Medulla oblongata (tissue), 1 donor: ENCODE data around the gene CHTF8.
"Not testable (repeated sequence)": the region's sequence is repeated elsewhere in the genome, so short reads cannot be mapped to it uniquely, and the experiment has no call there.

ENCODE experiments used
- DNase-seq: peaks from one replicate; pipeline ENCODE4 v3.0.0-alpha.2; 2015; ENCODE audit errors: extremely low spot score

CHTF8 gene

DNA sequence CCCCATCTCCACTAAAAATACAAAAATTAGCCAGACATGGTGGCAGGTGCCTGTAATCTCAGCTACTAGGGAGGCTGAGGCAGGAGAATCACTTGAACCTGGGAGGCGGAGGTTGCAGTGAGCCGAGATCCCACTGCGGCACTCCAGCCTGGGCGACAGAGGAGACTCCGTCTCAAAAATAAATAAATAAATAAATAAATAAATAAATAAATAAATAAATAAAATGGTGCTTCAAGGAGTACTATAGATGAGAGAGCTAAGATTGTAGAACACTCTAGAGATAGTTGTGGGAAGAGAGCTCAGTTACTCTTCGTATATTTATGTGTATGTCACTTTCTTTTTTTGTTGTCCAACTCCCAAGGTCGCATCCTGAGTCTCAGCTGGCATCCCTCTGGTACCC, 7.1 kb upstream of the CHTF8 start:
- not testable (repeated sequence) for DNase-seq

DNA sequence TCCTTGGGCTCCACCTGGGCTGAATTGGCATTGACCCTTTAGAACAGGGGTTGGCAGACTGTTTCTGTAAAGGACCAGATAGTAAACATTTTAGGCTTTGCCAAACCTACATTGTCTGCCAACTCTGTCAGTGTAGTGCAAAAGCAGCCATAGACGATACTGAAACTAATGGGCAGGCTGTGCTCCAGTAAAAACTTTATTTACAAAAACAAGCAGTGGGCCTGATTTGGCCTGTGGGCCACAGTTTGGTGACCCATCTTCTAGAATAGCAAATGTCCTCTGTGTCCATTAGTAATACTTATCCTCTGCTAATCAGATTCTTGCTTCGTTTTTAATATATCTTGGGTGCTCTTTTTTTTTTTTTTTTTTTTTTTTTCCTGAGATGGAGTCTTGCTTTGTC, 6.2 kb upstream of the CHTF8 start:
- DNase-seq: no peak

DNA sequence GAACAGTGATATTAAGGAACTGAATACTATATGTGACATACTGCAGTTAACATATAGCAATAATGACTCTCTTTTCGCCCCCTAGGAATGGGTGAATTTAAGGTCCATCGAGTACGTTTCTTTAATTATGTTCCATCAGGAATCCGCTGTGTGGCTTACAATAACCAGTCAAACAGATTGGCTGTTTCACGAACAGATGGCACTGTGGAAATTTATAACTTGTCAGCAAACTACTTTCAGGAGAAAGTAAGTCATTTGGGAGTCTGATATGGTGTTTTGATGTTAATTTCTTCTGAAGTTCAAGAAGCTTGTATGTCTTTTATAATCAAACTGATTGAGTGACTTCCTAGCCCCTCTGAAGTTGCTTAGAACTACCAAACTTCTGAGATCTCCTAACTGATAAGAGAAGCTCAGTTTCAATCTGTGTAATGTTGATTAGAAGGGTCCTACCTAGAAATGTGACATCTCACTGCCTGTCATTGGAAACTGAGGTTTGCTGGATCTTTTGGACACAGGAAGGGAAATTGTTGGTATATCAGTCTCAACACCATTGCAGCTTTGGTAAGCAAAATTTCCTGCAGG, 1.1 kb upstream of the CHTF8 start:
- no peak for DNase-seq

DNA sequence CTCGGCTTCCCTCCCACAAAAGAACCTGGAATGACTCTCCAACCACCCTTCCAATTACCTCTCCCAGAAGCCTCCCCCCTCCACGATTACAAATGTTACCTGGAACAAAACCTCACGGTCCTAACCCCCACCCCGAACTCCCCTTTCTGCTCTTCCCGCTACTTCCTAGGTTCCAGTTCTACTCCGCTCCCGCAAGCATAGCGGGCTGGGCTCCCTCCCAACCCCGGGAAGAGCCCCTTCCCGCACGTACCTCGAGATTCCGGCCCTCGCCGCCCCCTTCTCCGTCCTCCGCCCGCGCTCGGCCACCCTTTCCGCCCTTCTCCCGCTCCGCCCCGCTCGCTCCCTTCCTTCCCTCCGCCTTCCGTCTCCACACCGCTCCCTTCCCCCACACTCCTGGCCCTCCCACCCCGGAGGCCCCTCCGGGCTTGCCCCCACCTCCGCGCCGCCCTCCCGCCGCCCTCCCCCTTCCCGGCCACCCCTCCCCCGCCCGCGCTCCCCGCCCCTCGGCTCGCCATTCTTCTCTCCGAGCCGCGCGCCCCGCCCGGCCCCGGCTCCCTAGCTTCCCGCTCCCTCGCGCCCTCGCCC, 457 bp downstream of the CHTF8 start:
- peak; percentile 40 for DNase-seq

DNA sequence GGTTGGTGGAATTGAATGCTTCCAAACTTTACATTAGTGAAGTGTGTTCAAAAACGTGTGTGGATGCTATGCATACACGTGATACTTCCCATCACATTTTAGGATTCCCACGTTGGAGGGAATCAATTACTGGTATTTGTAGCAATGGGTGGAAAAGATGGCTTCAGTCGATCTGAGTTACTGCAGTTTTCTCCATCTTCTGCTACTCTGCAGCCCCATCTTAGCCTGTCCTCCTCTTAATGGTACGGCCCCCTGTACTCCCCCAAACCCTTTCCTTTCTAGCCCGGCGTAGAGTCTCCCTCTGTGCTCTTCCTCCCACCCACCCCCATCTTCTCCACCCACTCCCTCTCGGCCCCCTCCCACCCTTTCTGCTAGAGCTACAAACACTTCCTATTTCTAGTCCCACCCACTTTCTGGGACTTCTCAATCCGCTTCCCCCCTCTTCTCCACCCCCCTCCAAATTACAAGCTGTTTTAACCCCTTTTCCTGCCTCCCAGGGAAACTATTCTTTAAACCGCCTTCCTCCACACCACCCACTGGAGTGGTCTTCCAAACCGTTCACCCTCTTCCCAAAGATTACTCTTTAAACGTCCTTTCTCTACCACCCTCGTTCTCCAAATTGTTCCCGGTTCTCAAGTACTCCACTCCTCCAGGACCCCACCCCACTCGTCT, 1.1 kb downstream of the CHTF8 start:
- DNase-seq: peak; percentile 48

- DNase-seq: no peak
Observed at GRCh38 chr16:69130461-69130860, 1.9 kb downstream of the CHTF8 start.

GRCh38 chr16:69127966-69128510, 4.3 kb downstream of the CHTF8 start:
- DNase-seq: no peak

- not testable (repeated sequence) for DNase-seq
Observed at GRCh38 chr16:69126801-69127200, 5.6 kb downstream of the CHTF8 start.

DNA sequence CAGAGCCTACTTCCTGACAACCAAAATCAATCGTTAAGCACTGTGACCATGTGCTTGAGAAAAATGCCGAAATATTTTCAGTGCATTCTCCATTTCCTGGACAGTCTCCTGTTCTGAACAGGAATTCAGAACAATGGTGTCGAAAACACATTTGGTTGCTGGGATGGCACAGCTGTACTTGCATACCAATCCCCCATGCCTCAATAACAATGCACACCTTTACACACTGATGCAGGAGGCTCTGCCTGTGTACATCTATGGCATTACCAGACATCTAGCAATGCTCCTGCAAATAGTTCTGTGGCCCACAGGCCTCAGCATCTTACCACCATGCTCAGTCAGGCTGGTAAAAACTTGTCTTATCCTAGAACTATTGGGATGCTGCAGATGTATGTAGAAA, 6.2 kb downstream of the CHTF8 start:
- DNase-seq: no peak

- DNase-seq: not testable (repeated sequence)
Observed at GRCh38 chr16:69124961-69125360, 7.4 kb downstream of the CHTF8 start.

GRCh38 chr16:69124406-69124805, 8.0 kb downstream of the CHTF8 start:
- DNase-seq: not testable (repeated sequence)

- peak; percentile 77 for DNase-seq
Observed at GRCh38 chr16:69123910-69124309, 8.5 kb downstream of the CHTF8 start.

- DNase-seq: no peak
Observed at GRCh38 chr16:69120096-69120664, 12.2 kb downstream of the CHTF8 start.

DNA sequence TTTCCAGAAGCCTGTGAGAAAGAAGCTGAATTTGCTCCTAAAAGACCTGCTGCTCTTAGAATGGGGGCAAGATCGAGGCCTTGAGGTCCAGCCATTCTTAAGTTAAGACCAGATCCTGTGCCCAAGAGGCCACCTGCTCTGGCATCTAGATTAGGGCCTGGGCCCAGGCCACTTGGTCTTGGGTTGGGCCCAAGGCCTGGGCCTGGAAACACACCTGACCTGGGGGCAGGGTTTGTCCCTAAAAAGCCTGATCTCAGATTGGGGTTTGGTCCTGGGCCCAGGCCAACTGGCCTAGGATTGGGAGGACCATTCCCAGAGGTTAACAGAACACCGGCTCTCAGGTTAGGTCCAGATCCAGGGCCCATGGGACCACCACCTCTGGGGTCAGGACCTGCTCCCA, 12.9 kb downstream of the CHTF8 start:
- DNase-seq: no peak

GRCh38 chr16:69118994-69119393, 13.4 kb downstream of the CHTF8 start:
- DNase-seq: no peak

DNA sequence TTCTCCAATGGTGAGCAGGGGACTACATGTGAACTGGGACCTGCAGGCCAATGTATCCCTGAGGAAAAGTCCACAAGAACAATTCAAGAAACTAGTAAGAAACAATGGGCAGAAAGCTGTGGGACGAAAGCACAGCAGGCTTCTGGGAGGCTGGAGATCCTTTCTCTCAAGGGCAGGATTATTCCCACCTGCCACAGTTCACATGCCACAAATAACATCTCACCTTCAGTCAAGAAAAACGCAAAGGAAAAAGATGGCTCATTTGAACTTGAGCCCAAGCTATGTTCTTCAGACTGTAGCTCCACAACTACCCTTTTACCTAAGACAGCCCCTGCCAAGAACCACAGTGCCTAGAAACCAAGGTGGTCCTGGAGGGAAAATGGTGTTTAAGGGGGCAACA, 13.9 kb downstream of the CHTF8 start:
- DNase-seq: no peak

DNA sequence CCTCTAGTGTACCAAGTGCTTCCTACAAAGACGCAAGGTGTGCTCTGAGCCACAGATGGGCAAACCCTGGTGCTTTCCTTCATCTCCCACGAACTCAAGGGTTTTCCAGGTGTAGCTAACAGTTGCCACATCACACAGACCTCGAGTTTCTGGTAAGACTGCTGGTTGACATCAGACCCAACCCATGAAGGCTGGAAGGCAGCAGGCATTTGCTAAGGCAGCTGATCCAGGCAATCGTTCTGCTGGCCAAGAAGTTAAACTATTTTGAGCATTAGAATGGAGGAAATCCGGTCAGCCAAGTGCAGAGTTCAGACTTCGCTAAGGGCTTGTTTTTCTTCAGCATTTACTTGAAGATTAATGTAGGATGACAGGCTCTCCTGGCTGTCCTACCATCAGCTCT, 15.5 kb downstream of the CHTF8 start:
- no peak for DNase-seq

GRCh38 chr16:69116256-69116875, 16.0 kb downstream of the CHTF8 start:
- DNase-seq: no peak

DNA sequence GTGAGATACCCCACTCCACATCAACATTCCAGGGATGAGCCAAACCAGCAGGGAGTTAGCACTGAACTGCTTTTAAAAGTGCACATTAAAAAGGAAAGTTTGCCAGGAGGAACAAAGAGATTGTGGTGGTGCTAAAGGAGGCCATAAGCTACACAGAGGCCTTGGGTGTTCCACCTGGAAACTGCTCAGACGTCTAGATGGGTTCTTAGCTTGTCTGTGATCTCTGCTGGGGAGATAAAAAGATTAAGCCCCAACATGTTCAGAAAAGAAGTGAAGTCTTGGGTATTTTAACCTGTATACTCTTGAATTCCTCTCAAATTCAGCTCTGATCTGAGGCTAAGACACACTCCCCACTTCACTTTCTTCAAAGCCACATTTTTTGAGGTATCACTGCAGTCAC, 16.6 kb downstream of the CHTF8 start:
- no peak for DNase-seq

- DNase-seq: no peak
Observed at GRCh38 chr16:69115361-69115760, 17.0 kb downstream of the CHTF8 start.

GRCh38 chr16:69114976-69115355, 17.4 kb downstream of the CHTF8 start:
- DNase-seq: no peak

DNA sequence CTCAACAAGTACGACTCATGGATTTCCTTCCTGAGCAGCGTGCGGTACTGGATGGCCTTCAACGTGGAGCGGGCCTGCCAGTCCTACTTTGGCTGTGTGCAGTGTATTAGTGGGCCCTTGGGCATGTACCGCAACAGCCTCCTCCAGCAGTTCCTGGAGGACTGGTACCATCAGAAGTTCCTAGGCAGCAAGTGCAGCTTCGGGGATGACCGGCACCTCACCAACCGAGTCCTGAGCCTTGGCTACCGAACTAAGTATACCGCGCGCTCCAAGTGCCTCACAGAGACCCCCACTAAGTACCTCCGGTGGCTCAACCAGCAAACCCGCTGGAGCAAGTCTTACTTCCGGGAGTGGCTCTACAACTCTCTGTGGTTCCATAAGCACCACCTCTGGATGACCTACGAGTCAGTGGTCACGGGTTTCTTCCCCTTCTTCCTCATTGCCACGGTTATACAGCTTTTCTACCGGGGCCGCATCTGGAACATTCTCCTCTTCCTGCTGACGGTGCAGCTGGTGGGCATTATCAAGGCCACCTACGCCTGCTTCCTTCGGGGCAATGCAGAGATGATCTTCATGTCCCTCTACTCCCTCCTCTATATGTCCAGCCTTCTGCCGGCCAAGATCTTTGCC, 17.9 kb downstream of the CHTF8 start:
- DNase-seq: no peak
